Measurements from ENCODE around the gene SIGLEC12. TPM values are rescaled to one million over a fixed set of nuclear protein-coding genes. Genes with fewer than 3 reads are reported as not detected.

The SIGLEC12 gene
- total and polyA plus RNA-seq, 9 of the 15 experiments (the other 6 are each of a cell fraction or from before 2014, with no cell fraction given) = 0.08 to 1.3 (median 0.54) TPM

- no peak for TF ChIP-seq CBFA2T3 (IDR thresholded peaks at IDR 0.05)
- no peak for TF ChIP-seq UBTF (IDR thresholded peaks at IDR 0.05; ENCODE audit: borderline replicate concordance in 1 of 2, low read depth in 2 of 2, low read length in 2 of 2)
- no peak for TF ChIP-seq ZNF77 (CRISPR knock-in tag; IDR thresholded peaks at IDR 0.05)
- TF ChIP-seq ZBTB43 (CRISPR knock-in tag; IDR thresholded peaks at IDR 0.05) = peak; percentile 37; the same call in 1 of the 2 replicates
- peak; percentile 88 for TF ChIP-seq ZNF165 (CRISPR knock-in tag; IDR thresholded peaks at IDR 0.05; ENCODE audit: borderline replicate concordance)
- TF ChIP-seq NR4A1 (CRISPR knock-in tag; IDR thresholded peaks at IDR 0.05) = no peak
- peak; percentile 90 for TF ChIP-seq NR4A1 (tag; IDR thresholded peaks at IDR 0.05)
- no peak for TF ChIP-seq HIVEP1 (CRISPR knock-in tag; IDR thresholded peaks at IDR 0.05)
- TF ChIP-seq FOXP4 (CRISPR knock-in tag; IDR thresholded peaks at IDR 0.05; ENCODE audit: borderline replicate concordance) = no peak
- peak; percentile 61 for TF ChIP-seq ELF2 (CRISPR knock-in tag; IDR thresholded peaks at IDR 0.05)
- TF ChIP-seq ZBTB9 (CRISPR knock-in tag; IDR thresholded peaks at IDR 0.05) = 0 out of 2 replicates have a peak, but pooled peaks have one; percentile 19
- TF ChIP-seq EP400 (IDR thresholded peaks at IDR 0.05) = no peak
Measured at GRCh38 chr19:51546107-51546649, 44.6 kb upstream of the SIGLEC12 start (continued).

All from K562 (cell line).